Endometrium (tissue), 2 donors: Measurements from ENCODE around the gene DENND1A.

ENCODE experiments used
- FAIRE-seq: peaks from 2 replicates; lab custom pipeline; 2012; peaks lifted over from hg19 to GRCh38; lab: Jason Lieb, UNC
- donor health status: control.
- donor health status: control.

DENND1A gene

GRCh38 chr9:123424552-123425225 lies 505.2 kb downstream of the DENND1A start:
- FAIRE-seq: no peak

GRCh38 chr9:123424131-123424530 lies 505.8 kb downstream of the DENND1A start:
- FAIRE-seq: no peak

- no peak for FAIRE-seq
Measured at GRCh38 chr9:123423311-123423640, 506.6 kb downstream of the DENND1A start.

- FAIRE-seq: no peak
Measured at GRCh38 chr9:123422635-123423310, 507.2 kb downstream of the DENND1A start.

GRCh38 chr9:123421801-123422455 lies 508.0 kb downstream of the DENND1A start:
- no peak for FAIRE-seq

GRCh38 chr9:123421186-123421585 lies 508.7 kb downstream of the DENND1A start:
- FAIRE-seq: no peak

GRCh38 chr9:123420592-123421111 lies 509.3 kb downstream of the DENND1A start:
- no peak for FAIRE-seq

GRCh38 chr9:123419721-123420591 lies 510.0 kb downstream of the DENND1A start:
- no peak for FAIRE-seq

GRCh38 chr9:123419091-123419490 lies 510.8 kb downstream of the DENND1A start:
- no peak for FAIRE-seq

GRCh38 chr9:123418506-123418905 lies 511.4 kb downstream of the DENND1A start:
- FAIRE-seq: no peak

- no peak for FAIRE-seq
Measured at GRCh38 chr9:123418052-123418430, 511.9 kb downstream of the DENND1A start.

- FAIRE-seq: no peak
Measured at GRCh38 chr9:123417289-123418051, 512.5 kb downstream of the DENND1A start.

GRCh38 chr9:123416176-123416575 lies 513.8 kb downstream of the DENND1A start:
- no peak for FAIRE-seq

- FAIRE-seq: no peak
Measured at GRCh38 chr9:123414936-123415930, 514.7 kb downstream of the DENND1A start.

- no peak for FAIRE-seq
Measured at GRCh38 chr9:123414204-123414603, 515.7 kb downstream of the DENND1A start.

- no peak for FAIRE-seq
Measured at GRCh38 chr9:123412171-123412820, 517.6 kb downstream of the DENND1A start.

GRCh38 chr9:123411636-123412035 lies 518.3 kb downstream of the DENND1A start:
- FAIRE-seq: no peak

- FAIRE-seq: no peak
Measured at GRCh38 chr9:123411191-123411590, 518.7 kb downstream of the DENND1A start.

- no peak for FAIRE-seq
Measured at GRCh38 chr9:123410281-123410910, 519.5 kb downstream of the DENND1A start.
